Sigmoid colon (tissue), 4 donors: ENCODE results near the gene SLX4IP.

ENCODE experiments used
- CTCF ChIP-seq, 4 experiments: fragments of 450-650 bp in 3 of 4; fragments of 200-600 bp in 1 of 4; IDR thresholded peaks; one replicate each; pipeline ENCODE4 v1.5.1; 2016 to 2019; ENCODE audit warnings: antibody characterized with exemption in 4 of 4, mild to moderate bottlenecking in 3 of 4, moderate library complexity in 2 of 4
- EP300 ChIP-seq, 4 donors: sonication (generic); formaldehyde crosslinking; IDR thresholded peaks; one replicate each; pipeline ENCODE4 v1.6.1; 2017; ENCODE audit warnings: antibody characterized with exemption in 4 of 4
- POLR2A ChIP-seq, 2 donors: fragments of 450-650 bp; IDR thresholded peaks; one replicate each; pipeline ENCODE4 v1.6.1; 2016; ENCODE audit warnings: antibody characterized with exemption in 2 of 2, mild to moderate bottlenecking in 2 of 2, moderate library complexity in 2 of 2
- POLR2AphosphoS5 ChIP-seq, 4 donors: sonication (generic); formaldehyde crosslinking; IDR thresholded peaks; one replicate each; pipeline ENCODE4 v1.6.1; 2017; ENCODE audit warnings: antibody characterized with exemption in 4 of 4

DNA sequence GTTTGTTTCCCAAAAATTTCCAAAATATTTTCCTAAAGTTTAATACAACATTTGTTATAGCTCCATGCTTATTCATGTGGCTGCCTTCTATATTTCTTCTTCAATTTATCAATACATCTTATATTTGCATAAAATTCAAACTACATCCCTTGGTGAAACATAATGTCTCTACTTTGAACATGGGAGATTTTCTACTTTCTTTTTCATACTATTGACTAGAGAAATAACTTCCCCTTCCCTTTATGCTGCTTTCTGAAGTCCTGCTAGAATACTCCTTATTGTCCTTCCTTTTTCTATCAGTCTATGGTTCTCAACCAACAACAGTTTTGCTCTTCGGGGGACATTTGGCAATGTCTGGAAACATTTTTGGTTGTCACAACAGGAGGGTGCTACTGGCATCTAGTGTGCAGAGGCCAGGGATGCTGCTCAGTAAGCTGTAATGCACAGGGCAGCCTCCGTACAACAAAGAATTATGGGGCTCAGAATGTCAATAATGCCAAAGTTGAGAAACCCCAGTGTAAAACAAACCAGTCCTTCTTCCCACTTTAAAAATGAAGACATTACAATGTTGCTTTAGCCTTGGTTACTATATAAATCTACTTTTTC is 31.0 kb upstream of the SLX4IP start:
- TF ChIP-seq POLR2A (IDR thresholded peaks at IDR 0.05), result no peak
- TF ChIP-seq CTCF (IDR thresholded peaks at IDR 0.05), result no peak
- TF ChIP-seq POLR2AphosphoS5 (IDR thresholded peaks at IDR 0.05), result no peak
- TF ChIP-seq EP300 (IDR thresholded peaks at IDR 0.05), result no peak
